Measurements from ENCODE around the gene RNF213.

Gene RNF213

DNA sequence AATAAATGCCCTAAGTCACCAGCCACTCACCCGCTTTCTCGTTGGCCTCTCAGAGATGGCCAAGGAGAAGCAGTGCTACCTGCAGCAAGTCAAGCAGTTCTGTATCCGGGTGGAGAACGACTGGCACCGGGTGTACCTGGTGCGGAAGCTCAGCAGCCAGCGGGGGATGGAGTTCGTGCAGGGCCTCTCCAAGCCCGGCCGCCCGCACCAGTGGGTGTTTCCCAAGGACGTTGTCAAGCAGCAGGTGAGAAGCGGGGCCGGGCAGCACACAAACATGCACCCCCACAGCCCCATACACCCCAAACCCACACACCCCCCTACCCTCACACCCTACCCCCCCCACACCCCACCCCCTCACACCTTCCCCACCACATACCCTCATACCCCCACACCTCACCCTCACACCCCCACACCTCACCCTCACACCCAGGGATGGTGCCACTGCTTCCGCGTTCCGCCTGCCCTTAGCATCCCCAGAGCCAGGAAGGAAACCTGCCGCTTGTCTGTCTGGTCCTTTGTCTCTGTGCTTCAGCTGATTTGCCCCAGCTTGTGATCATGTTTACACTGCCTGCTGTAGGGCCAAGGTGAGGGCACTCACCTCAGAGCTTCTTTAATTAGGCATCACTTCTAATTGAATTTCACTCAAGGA is 112.4 kb downstream of the RNF213 start:
- no peak for DNase-seq (ENCODE audit: low read depth)

DNA sequence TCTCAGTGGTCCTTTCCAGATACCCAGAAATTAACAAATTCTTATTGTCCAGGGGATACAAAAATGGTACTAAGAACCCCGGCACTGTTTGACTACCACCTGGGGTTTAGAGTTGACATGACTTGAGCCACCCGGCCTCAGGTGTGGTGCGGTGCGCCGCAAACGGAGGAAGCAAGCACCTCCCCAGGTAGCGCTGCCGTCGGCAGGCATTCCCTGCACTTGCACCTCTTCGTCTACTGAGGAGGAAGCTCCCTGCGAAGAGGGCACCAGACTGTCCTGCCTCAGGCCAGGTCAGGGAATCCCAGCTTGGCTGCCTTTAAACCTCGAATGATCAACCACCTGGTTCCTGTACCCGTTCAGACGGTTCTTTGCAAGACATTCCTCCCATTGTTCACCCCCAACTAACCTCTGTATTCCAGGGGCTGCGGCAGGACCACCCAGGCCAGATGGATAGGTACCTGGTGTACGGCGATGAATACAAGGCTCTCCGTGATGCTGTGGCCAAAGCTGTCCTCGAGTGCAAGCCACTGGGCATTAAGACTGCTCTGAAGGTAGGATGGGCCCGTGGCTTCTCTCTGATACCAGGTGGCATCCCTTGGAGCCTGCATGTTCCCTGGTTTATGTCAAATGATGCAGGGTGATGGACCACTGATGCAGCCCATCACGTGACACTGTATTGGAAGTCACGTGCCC is 113.5 kb downstream of the RNF213 start:
- DNase-seq (ENCODE audit: low read depth), result no peak

DNA sequence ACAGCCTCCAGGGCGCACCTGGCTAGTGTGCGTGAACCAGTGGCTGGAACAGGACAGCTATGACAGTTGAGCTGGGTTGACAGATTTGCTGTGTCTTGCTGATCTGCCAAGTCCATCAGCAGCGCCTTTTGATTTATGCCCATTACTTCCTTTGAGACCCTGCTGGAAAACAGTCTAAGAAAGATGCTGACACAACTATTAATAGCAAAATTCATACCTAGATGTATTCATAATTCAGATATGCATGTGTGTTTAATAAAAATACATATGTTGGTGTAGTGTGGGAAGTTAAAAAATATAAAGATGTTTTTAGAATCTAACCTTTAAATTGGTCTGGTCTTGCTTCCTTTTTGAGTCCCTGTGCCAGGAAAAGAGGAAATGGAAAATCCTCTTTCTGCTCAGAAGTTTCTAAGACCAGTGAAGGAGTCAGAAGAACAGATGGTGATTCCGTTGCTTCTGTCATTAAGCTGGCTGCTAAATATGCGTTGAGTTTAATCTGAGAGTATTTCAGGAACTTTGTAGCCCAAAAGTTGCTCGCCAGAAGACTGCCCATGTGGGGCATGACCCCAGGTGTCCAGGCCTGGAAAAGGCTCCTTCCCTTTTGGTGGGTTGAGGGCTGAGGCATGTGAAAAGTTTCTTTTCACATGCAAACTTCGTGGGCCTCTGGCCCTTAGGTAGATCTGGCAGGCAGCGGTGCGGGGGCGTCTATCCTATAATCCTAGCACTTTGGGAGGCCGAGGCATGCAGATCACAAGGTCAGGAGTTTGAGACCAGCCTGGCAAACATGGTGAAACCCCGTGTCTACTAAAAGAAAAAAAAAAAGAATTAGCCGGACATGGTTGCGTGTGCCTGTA is 114.3 kb downstream of the RNF213 start:
- DNase-seq (ENCODE audit: low read depth), result no peak

GRCh38 chr17:80376531-80376930 is 115.9 kb downstream of the RNF213 start:
- no peak for DNase-seq (ENCODE audit: low read depth)

GRCh38 chr17:80377798-80378197 is 117.1 kb downstream of the RNF213 start:
- no peak for DNase-seq (ENCODE audit: low read depth)

- DNase-seq (ENCODE audit: low read depth), result no peak
These were observed 118.7 kb downstream of the RNF213 start for GRCh38 chr17:80379348-80379747.

- no peak for DNase-seq (ENCODE audit: low read depth)
These were observed 119.4 kb downstream of the RNF213 start for GRCh38 chr17:80380068-80380467.

- no peak for DNase-seq (ENCODE audit: low read depth)
These were observed 119.9 kb downstream of the RNF213 start for GRCh38 chr17:80380555-80381002.

GRCh38 chr17:80381416-80381923 is 120.8 kb downstream of the RNF213 start:
- no peak for DNase-seq (ENCODE audit: low read depth)

- DNase-seq (ENCODE audit: low read depth), result no peak
These were observed 121.8 kb downstream of the RNF213 start for GRCh38 chr17:80382446-80382845.

- no peak for DNase-seq (ENCODE audit: low read depth)
These were observed 122.3 kb downstream of the RNF213 start for GRCh38 chr17:80382956-80383355.

GRCh38 chr17:80384078-80384960 is 123.7 kb downstream of the RNF213 start:
- DNase-seq (ENCODE audit: low read depth), result no peak

DNA sequence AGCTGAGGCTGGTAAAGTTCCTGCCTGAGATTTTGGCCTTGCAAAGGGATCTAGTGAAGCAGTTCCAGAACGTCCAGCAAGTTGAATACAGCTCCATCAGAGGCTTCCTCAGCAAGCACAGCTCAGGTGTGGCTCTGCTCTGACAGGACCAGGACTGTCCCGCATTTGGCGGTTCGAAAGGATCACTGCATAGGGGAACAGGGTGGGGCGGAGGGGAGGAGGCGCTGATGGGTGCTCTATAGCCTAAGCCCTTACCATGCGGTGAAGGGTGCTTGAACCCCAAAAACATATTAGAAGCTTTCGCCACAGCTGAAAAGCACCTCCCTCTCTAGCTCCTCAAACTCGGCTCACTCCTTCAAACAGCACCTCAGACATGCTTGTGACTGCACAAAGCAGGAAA is 124.4 kb downstream of the RNF213 start:
- DNase-seq (ENCODE audit: low read depth), result no peak

GRCh38 chr17:80386341-80386740 is 125.7 kb downstream of the RNF213 start:
- no peak for DNase-seq (ENCODE audit: low read depth)

GRCh38 chr17:80387071-80387470 is 126.4 kb downstream of the RNF213 start:
- no peak for DNase-seq (ENCODE audit: low read depth)

- no peak for DNase-seq (ENCODE audit: low read depth)
These were observed 127.5 kb downstream of the RNF213 start for GRCh38 chr17:80388175-80388574.

GRCh38 chr17:80388601-80389000 is 127.9 kb downstream of the RNF213 start:
- no peak for DNase-seq (ENCODE audit: low read depth)

DNA sequence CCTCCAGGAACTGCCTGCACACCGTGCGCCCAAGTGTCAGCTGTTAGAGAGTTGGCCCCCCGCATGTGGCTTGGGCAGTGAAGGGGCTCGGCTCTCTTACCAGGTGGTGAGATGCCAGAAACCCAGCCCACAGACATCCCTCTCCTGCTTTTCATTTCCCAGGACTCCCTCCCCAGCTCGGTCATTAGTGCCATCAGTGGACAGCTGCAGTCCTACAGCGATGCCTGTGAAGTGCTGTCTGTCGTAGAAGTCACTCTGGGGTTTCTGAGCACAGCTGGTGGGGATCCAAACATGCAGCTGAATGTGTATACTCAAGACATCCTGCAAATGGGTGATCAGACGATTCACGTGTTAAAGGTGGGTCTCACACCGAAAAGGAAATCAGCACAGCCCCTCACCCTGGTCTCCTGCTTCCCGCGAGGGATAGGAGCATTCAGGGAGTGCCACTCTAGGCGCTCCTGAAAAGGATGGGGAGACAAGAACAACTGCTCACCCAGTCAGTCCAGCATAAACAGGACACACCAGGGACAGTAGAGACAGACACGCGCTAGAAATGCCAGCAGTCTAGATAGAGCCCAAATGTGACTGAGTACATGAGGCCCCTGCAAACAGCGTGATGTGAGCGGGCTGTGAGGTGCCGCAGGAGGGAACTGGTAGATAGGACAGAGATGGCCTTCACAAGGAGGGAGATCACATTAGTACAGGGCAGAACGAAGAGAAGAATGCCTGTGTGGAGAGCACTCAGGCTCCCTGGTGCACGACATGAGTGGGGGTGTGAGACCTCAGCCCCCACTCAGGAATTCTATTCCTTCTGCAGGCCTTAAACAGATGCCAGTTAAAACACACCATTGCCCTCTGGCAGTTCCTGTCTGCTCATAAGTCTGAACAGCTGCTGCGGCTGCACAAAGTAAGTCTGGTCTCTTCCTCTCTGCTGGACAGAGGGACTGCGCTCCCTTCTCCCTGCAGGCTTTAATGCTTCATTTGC is 128.7 kb downstream of the RNF213 start:
- DNase-seq (ENCODE audit: low read depth), result no peak

GRCh38 chr17:80393241-80393890 is 132.7 kb downstream of the RNF213 start:
- DNase-seq (ENCODE audit: low read depth), result no peak

GRCh38 chr17:80393961-80394360 is 133.3 kb downstream of the RNF213 start:
- DNase-seq (ENCODE audit: low read depth), result no peak
